ENCODE results near the gene PBRM1. TPM values are rescaled to one million over a fixed set of nuclear protein-coding genes. Genes with fewer than 3 reads are reported as not detected.

The PBRM1 gene
- total RNA-seq, 4 donors from 2014 or later, result 111 to 165 (median 125) TPM

- intact Hi-C loops (cut with DNase I), result no loop called here
- no peaks in the 10 kb centered on the region for H3K36me3 ChIP-seq
- no peak for DNase-seq
Observed at GRCh38 chr3:52516509-52517195, 169.1 kb downstream of the PBRM1 start.

GRCh38 chr3:52515192-52515591 lies 170.5 kb downstream of the PBRM1 start:
- Histone ChIP-seq H3K27ac (no peak overlapping the region), H3K36me3 (no peaks in the 10 kb centered on the region), H3K4me1 (peaks cover 0 to 6% of the 10 kb centered on the region in 2 donors), H3K9me3 (no peaks in the 10 kb centered on the region), H3K27me3 (no peaks in the 10 kb centered on the region), H3K4me3 (replicated peaks in 1 of 3) (no peak overlapping the region)
- DNase-seq, result no peak
- WGBS, 2 donors, result 63 to 64% methylated on average over 6 of the region's 6 CpGs
- TF ChIP-seq POLR2A (IDR thresholded peaks at IDR 0.05), result no peak
- no peak for TF ChIP-seq CTCF (IDR thresholded peaks at IDR 0.05)
- intact Hi-C loops (cut with DNase I), result no loop called here

More at GRCh38 chr3:52516509-52517195, 169.1 kb downstream of the PBRM1 start:
- Histone ChIP-seq H3K4me1 (peaks cover 0 to 6% of the 10 kb centered on the region in 2 donors), H3K27me3 (no peaks in the 10 kb centered on the region), H3K4me3 (replicated peaks in 1 of 3) (no peak overlapping the region), H3K27ac (no peak overlapping the region), H3K9me3 (no peaks in the 10 kb centered on the region)
- TF ChIP-seq POLR2A (IDR thresholded peaks at IDR 0.05) (no peak), CTCF (IDR thresholded peaks at IDR 0.05) (no peak)
- 88 to 93% methylated on average over 17 of the region's 19 CpGs for WGBS, 2 donors

GRCh38 chr3:52514576-52514975 lies 171.1 kb downstream of the PBRM1 start:
- WGBS, 2 donors, result 69 to 83% methylated on average over 2 to 4 of the region's 11 CpGs
- no peak overlapping the region for H3K4me3 ChIP-seq (replicated peaks in 1 of 3)
- no peaks in the 10 kb centered on the region for H3K9me3 ChIP-seq
- H3K4me1 ChIP-seq, result peaks cover 0 to 6% of the 10 kb centered on the region in 2 donors
- intact Hi-C loops (cut with DNase I), result no loop called here
- no peaks in the 10 kb centered on the region for H3K36me3 ChIP-seq
- no peak for DNase-seq
- H3K27ac ChIP-seq, result no peak overlapping the region
- TF ChIP-seq CTCF (IDR thresholded peaks at IDR 0.05), result no peak
- no peak for TF ChIP-seq POLR2A (IDR thresholded peaks at IDR 0.05)
- no peaks in the 10 kb centered on the region for H3K27me3 ChIP-seq

- TF ChIP-seq POLR2A (IDR thresholded peaks at IDR 0.05) (no peak), CTCF (IDR thresholded peaks at IDR 0.05) (no peak)
- 96 to 100% methylated on average over 5 of the region's 7 CpGs for WGBS, 2 donors
- no peaks in the 10 kb centered on the region for H3K27me3 ChIP-seq
- DNase-seq, result no peak
- H3K4me3 ChIP-seq (replicated peaks in 1 of 3), result no peak overlapping the region
- no peaks in the 10 kb centered on the region for H3K36me3 ChIP-seq
- intact Hi-C loops (cut with DNase I), result no loop called here
- H3K4me1 ChIP-seq, result no peaks in the 10 kb centered on the region
- H3K27ac ChIP-seq, result no peak overlapping the region
- H3K9me3 ChIP-seq, result no peaks in the 10 kb centered on the region
Observed at GRCh38 chr3:52513281-52513680, 172.4 kb downstream of the PBRM1 start.

- no peaks in the 10 kb centered on the region for H3K4me1 ChIP-seq
- no peaks in the 10 kb centered on the region for H3K27me3 ChIP-seq
- no peaks in the 10 kb centered on the region for H3K9me3 ChIP-seq
- no peaks in the 10 kb centered on the region for H3K36me3 ChIP-seq
- no peak for DNase-seq
- no peak overlapping the region for H3K27ac ChIP-seq
- intact Hi-C loops (cut with DNase I), result no loop called here
- no peak overlapping the region for H3K4me3 ChIP-seq (replicated peaks in 1 of 3)
- whole genome bisulfite sequencing, 2 donors, result 74 to 76% methylated on average over 4 to 11 of the region's 17 CpGs
- no peak for TF ChIP-seq CTCF (IDR thresholded peaks at IDR 0.05)
- TF ChIP-seq POLR2A (IDR thresholded peaks at IDR 0.05), result no peak
Observed at GRCh38 chr3:52512727-52513126, 173.0 kb downstream of the PBRM1 start.

All from thyroid gland (tissue), 4 donors.